Measurements from ENCODE around the gene RPH3AL.

Gene RPH3AL

GRCh38 chr17:193841-194806 lies 158.5 kb downstream of the RPH3AL start:
- in situ Hi-C loops (cut with HindIII; ENCODE audit: low pct_ligation_motif_present, low sequenced_read_pairs), result no loop called here
- TF ChIP-seq, protein P1, sequence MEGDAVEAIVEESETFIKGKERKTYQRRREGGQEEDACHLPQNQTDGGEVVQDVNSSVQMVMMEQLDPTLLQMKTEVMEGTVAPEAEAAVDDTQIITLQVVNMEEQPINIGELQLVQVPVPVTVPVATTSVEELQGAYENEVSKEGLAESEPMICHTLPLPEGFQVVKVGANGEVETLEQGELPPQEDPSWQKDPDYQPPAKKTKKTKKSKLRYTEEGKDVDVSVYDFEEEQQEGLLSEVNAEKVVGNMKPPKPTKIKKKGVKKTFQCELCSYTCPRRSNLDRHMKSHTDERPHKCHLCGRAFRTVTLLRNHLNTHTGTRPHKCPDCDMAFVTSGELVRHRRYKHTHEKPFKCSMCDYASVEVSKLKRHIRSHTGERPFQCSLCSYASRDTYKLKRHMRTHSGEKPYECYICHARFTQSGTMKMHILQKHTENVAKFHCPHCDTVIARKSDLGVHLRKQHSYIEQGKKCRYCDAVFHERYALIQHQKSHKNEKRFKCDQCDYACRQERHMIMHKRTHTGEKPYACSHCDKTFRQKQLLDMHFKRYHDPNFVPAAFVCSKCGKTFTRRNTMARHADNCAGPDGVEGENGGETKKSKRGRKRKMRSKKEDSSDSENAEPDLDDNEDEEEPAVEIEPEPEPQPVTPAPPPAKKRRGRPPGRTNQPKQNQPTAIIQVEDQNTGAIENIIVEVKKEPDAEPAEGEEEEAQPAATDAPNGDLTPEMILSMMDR (IDR thresholded peaks at IDR 0.05; ENCODE audit: low read depth, low read length, missing control alignments), result no peak
- no peak overlapping the region for H3K27ac ChIP-seq

DNA sequence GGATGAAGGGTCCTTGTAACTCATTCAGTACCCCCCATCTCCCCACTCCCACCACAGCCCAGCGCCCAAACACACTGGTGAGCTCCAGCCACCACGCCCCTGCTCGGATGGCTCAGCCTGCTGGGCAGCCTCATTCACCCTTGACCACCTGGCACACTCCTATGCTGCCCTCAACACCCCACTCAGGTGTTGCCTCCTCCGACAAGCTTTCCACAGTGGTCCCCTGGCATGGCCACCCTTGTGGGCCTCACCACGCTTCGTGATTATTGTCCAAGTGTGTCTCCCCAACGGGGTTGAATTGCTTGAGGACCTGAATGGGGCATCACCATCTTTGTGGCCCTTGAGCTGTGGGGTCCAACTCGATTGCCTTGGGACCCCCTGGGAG lies 159.2 kb downstream of the RPH3AL start:
- no peak overlapping the region for H3K4me3 ChIP-seq (ENCODE audit: low read depth, low read length)
- in situ Hi-C loops (cut with HindIII; ENCODE audit: low pct_ligation_motif_present, low sequenced_read_pairs), result no loop called here

More at GRCh38 chr17:193841-194806, 158.5 kb downstream of the RPH3AL start:
- Histone ChIP-seq H3K27me3 (replicated peaks) (peaks cover 3% of the 10 kb centered on the region), H3K36me3 (replicated peaks) (no peaks in the 10 kb centered on the region), H3K4me3 (ENCODE audit: low read depth, low read length) (no peak overlapping the region)
- no peak for DNase-seq

DNA sequence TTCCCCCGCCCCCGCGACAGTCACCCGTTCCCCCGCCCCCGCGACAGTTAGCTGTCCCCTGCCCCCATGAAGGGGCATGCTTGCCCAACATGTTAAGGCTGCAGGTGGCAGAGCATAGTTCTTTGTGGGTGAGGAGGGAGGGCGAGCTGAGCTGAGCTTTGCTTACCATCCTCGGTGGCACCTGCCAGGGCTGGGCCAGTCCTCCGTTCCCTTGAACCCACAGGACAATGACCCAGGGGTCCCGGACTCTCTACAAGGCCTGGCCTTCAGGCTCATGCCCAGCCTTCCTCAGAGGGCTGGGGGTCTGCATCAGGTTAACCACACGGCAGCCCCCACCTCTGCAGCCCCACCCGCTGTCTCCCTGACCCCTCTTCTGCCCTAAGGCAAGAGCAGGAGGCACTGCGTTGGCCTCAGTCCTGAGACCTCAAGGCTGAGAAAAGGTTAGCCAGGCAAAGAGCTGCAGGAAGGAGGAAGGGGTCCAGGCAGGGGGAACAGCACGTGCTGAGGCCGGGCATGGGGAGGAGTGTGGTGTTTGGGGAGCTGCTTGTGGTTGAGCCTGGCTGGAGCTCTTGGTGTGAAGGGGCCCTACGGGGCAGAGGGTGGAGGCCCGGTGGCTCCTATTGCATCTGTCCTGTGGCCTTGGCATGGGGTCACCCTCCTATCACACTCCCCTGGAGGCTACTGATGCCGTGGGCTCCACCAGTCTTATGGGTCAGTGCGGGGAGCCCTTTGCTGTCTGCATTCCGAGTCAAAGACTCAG lies 159.8 kb downstream of the RPH3AL start:
- TF ChIP-seq, protein P1 (IDR thresholded peaks at IDR 0.05; ENCODE audit: low read depth, low read length, missing control alignments), result no peak
- Histone ChIP-seq H3K27me3 (replicated peaks) (peaks cover 3% of the 10 kb centered on the region), H3K27ac (no peak overlapping the region), H3K4me3 (ENCODE audit: low read depth, low read length) (no peak overlapping the region), H3K36me3 (replicated peaks) (no peaks in the 10 kb centered on the region)
- no peak for DNase-seq
- in situ Hi-C loops (cut with HindIII; ENCODE audit: low pct_ligation_motif_present, low sequenced_read_pairs), result no loop called here

More for the DNA sequence above, 159.2 kb downstream of the RPH3AL start:
- Histone ChIP-seq H3K36me3 (replicated peaks) (no peaks in the 10 kb centered on the region), H3K27ac (no peak overlapping the region), H3K27me3 (replicated peaks) (peaks cover 3% of the 10 kb centered on the region)
- TF ChIP-seq, protein P1 (IDR thresholded peaks at IDR 0.05; ENCODE audit: low read depth, low read length, missing control alignments), result no peak
- DNase-seq, result no peak

DNA sequence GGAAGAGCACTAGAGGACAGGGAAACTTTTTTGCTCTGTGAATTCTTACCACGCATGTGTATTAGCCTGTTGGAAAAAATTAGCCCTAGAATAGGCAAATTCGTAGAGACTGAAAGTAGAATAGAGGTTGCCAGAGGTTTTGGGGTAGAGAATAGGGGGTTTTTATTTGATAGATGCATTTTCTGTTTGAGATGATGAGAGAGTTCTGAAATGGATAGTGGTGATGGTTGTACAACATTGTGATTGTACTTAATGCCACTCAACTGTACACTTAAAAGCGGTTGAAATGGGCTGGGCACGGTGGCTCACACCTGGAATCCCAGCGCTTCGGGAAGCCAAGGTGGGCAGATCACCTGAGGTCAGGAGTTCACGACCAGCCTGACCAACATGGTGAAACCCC lies 163.2 kb downstream of the RPH3AL start:
- TF ChIP-seq, protein P1 (IDR thresholded peaks at IDR 0.05; ENCODE audit: low read depth, low read length, missing control alignments), result no peak
- in situ Hi-C loops (cut with HindIII; ENCODE audit: low pct_ligation_motif_present, low sequenced_read_pairs), result no loop called here
- peaks cover 10% of the 10 kb centered on the region for H3K27me3 ChIP-seq (replicated peaks)
- no peak for DNase-seq
- H3K36me3 ChIP-seq (replicated peaks), result no peaks in the 10 kb centered on the region
- H3K27ac ChIP-seq, result no peak overlapping the region
- H3K4me3 ChIP-seq (ENCODE audit: low read depth, low read length), result no peak overlapping the region

GRCh38 chr17:187130-187529 lies 165.5 kb downstream of the RPH3AL start:
- no peak for DNase-seq
- Histone ChIP-seq H3K27ac (no peak overlapping the region), H3K4me3 (ENCODE audit: low read depth, low read length) (no peak overlapping the region), H3K36me3 (replicated peaks) (no peaks in the 10 kb centered on the region), H3K27me3 (replicated peaks) (peaks cover 32% of the 10 kb centered on the region)
- in situ Hi-C loops (cut with HindIII; ENCODE audit: low pct_ligation_motif_present, low sequenced_read_pairs), result no loop called here
- TF ChIP-seq, protein P1 (IDR thresholded peaks at IDR 0.05; ENCODE audit: low read depth, low read length, missing control alignments), result no peak

Measured in brain microvascular endothelial cell (primary cell).